ENCODE data around the gene KRTAP6-2.

- TF ChIP-seq EZH2 (IDR thresholded peaks at IDR 0.05; ENCODE audit: insufficient read depth, poor library complexity, severe bottlenecking) (no peak), EZH2phosphoT487 (IDR thresholded peaks at IDR 0.05; ENCODE audit: insufficient read depth, low read depth) (no peak)
Observed at GRCh38 chr21:30620080-30620479, 21.4 kb upstream of the KRTAP6-2 start.
